Activated CD8-positive, alpha-beta T cell treated with anti-CD3 and anti-CD28 coated beads for 36 hours (primary cell): ENCODE results near the gene EPHB4. TPM values are rescaled to one million over a fixed set of nuclear protein-coding genes. Genes with fewer than 3 reads are reported as not detected.
"Not testable (repeated sequence)": the region's sequence is repeated elsewhere in the genome, so short reads cannot be mapped to it uniquely, and the experiment has no call there.

ENCODE experiments used
- ATAC-seq: fragments of 200-7000 bp; cut with Tn5 transposase; one replicate; pipeline ENCODE4 v1.10.0; 2021; ENCODE audit warnings: mild to moderate bottlenecking, moderate library complexity
- CTCF ChIA-PET: fragments of 350-600 bp; sonication (Branson Sonifier 250); formaldehyde crosslinking; loops from one replicate; lab custom pipeline; 2021; ENCODE audit warnings: antibody characterized with exemption; lab: Charles Lee
- POLR2A ChIA-PET: fragments of 350-600 bp; sonication (Branson Sonifier 250); formaldehyde crosslinking; loops from one replicate; lab custom pipeline; 2021; ENCODE audit warnings: antibody characterized with exemption; lab: Charles Lee
- DNase-seq: peaks from one replicate; pipeline ENCODE4 v3.0.0-alpha.2; 2020
- H3K27ac Mint-ChIP-seq: one replicate; pipeline ENCODE4 v1.8.0; 2021; ENCODE audit warnings: mild to moderate bottlenecking, mixed read lengths
- H3K27me3 Mint-ChIP-seq: one replicate; pipeline ENCODE4 v1.8.0; 2021; ENCODE audit warnings: mixed read lengths
- H3K36me3 Mint-ChIP-seq: one replicate; pipeline ENCODE4 v1.8.0; 2021; ENCODE audit warnings: low read depth, mixed read lengths
- H3K4me1 Mint-ChIP-seq: one replicate; pipeline ENCODE4 v1.8.0; 2021; ENCODE audit warnings: low read depth, mixed read lengths
- H3K4me3 Mint-ChIP-seq: one replicate; pipeline ENCODE4 v1.8.0; 2021; ENCODE audit warnings: mild to moderate bottlenecking, moderate library complexity, mixed read lengths
- H3K9me3 Mint-ChIP-seq: one replicate; pipeline ENCODE4 v1.8.0; 2021; ENCODE audit warnings: mixed read lengths
- intact Hi-C: fragments of 100-400 bp; cut with micrococcal nuclease; formaldehyde crosslinking; loops from one replicate; pipeline ENCODE4 v1.10.0; 2022
- total RNA-seq, 2 experiments: library from RNA; stranded (reverse); gene quantifications; one replicate each; pipeline ENCODE4 v1.2.3, GENCODE V29; 2021
- TF ChIP-seq, protein P1 (sequence below): fragments of 200-600 bp; IDR thresholded peaks from one replicate; pipeline ENCODE4 v1.8.0; 2022; ENCODE audit warnings: antibody characterized with exemption, mild to moderate bottlenecking

Gene EPHB4
- total RNA-seq, 2 experiments from 2014 or later: 4.8 to 5.8 TPM

- peaks cover 9% of the 10 kb centered on the region for H3K4me1 Mint-ChIP-seq
- intact Hi-C loops: no loop called here
- H3K9me3 Mint-ChIP-seq: no peaks in the 10 kb centered on the region
- CTCF ChIA-PET: interaction anchor here (1.7 kb wide), 1 partner anchor 23 kb away, joined by 7 read pairs; no protein-coding TSS in a partner anchor
- ATAC-seq (no peak), DNase-seq (no peak)
- POLR2A ChIA-PET: no interaction called here
- no peak overlapping the region for H3K27ac Mint-ChIP-seq
- H3K27me3 Mint-ChIP-seq: peaks cover 21% of the 10 kb centered on the region
- H3K36me3 Mint-ChIP-seq: no peaks in the 10 kb centered on the region
- TF ChIP-seq, protein P1, sequence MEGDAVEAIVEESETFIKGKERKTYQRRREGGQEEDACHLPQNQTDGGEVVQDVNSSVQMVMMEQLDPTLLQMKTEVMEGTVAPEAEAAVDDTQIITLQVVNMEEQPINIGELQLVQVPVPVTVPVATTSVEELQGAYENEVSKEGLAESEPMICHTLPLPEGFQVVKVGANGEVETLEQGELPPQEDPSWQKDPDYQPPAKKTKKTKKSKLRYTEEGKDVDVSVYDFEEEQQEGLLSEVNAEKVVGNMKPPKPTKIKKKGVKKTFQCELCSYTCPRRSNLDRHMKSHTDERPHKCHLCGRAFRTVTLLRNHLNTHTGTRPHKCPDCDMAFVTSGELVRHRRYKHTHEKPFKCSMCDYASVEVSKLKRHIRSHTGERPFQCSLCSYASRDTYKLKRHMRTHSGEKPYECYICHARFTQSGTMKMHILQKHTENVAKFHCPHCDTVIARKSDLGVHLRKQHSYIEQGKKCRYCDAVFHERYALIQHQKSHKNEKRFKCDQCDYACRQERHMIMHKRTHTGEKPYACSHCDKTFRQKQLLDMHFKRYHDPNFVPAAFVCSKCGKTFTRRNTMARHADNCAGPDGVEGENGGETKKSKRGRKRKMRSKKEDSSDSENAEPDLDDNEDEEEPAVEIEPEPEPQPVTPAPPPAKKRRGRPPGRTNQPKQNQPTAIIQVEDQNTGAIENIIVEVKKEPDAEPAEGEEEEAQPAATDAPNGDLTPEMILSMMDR: no peak
- H3K4me3 Mint-ChIP-seq: no peak overlapping the region
Measured at GRCh38 chr7:100822236-100823139, 4.8 kb downstream of the EPHB4 start.

DNA sequence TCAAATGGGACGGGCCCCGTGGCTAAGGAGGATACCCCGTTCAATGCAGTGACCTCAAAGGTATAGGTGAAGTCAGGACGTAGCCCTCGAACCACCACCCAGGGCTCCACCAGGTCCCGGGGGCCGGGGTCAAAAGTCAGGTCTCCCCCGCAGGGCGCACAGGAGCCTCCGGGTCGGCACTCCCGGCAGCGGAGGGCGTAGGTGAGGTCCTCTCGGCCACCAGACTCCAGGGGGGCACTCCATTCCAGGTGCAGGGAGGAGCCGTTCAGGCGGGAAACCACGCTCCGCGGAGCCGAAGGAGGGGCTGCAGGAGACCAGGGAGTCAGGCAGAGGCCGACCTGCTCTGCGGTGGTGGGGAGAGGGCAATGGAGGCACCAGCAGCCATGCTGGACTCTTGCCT is 7.7 kb downstream of the EPHB4 start:
- POLR2A ChIA-PET: no interaction called here
- no peak for DNase-seq
- ATAC-seq: no peak
- H3K27me3 Mint-ChIP-seq: peaks cover 1% of the 10 kb centered on the region
- no peaks in the 10 kb centered on the region for H3K4me1 Mint-ChIP-seq
- no peaks in the 10 kb centered on the region for H3K36me3 Mint-ChIP-seq
- intact Hi-C loops: no loop called here
- TF ChIP-seq, protein P1: no peak
- no peak overlapping the region for H3K4me3 Mint-ChIP-seq
- CTCF ChIA-PET: no interaction called here
- no peak overlapping the region for H3K27ac Mint-ChIP-seq
- H3K9me3 Mint-ChIP-seq: no peaks in the 10 kb centered on the region

- TF ChIP-seq, protein P1: no peak
- Mint-ChIP-seq H3K27me3 (no peaks in the 10 kb centered on the region), H3K36me3 (no peaks in the 10 kb centered on the region), H3K27ac (no peak overlapping the region), H3K4me3 (no peak overlapping the region), H3K9me3 (no peaks in the 10 kb centered on the region), H3K4me1 (no peaks in the 10 kb centered on the region)
- DNase-seq: no peak
- POLR2A ChIA-PET: no interaction called here
- ATAC-seq: no peak
- intact Hi-C loops: no loop called here
- CTCF ChIA-PET: no interaction called here
Measured at GRCh38 chr7:100818825-100819224, 8.5 kb downstream of the EPHB4 start.

DNA sequence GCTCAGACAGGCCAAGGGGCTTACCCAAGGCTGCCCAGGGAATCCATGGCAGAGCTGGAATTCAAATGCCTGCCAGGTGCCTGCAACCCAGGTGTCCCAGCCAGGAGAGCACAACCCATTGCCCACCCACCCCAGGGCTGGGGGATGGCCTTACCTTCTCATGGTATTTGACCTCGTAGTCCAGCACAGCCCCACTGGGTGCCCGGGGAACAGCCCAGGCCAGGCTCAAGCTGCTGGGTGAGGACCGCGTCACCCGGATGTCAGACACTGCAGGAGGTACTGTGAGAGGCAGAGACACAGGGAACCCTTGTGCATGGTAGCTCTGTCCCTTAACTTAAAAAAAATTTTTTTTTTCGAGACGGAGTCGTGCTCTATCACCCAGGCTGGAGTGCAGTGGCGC is 9.0 kb downstream of the EPHB4 start:
- POLR2A ChIA-PET: no interaction called here
- DNase-seq: no peak
- ATAC-seq: no peak
- Mint-ChIP-seq H3K4me1 (no peaks in the 10 kb centered on the region), H3K27ac (no peak overlapping the region), H3K27me3 (no peaks in the 10 kb centered on the region), H3K36me3 (no peaks in the 10 kb centered on the region), H3K9me3 (no peaks in the 10 kb centered on the region), H3K4me3 (no peak overlapping the region)
- intact Hi-C loops: no loop called here
- CTCF ChIA-PET: no interaction called here
- TF ChIP-seq, protein P1: no peak

DNA sequence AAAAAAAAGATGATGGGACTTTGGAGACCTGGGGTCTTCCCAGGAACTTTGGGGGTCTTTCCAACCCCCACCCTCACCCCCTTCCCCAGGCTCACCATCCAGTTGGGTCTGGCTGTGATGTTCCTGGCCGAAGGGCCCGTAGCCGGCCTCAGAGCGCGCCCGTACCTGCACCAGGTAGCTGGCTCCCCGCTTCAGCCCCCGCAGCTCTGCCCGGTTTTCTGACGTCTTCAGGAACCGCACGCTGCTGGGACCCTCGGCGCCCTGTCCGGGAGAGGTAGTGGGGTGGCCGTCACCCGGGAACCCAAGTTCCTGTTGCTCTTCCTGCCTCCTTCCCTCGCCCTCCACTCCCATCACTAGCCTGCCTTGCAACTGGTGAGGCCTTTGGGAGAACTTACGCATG is 10.2 kb downstream of the EPHB4 start:
- intact Hi-C loops: no loop called here
- TF ChIP-seq, protein P1: no peak
- no peaks in the 10 kb centered on the region for H3K9me3 Mint-ChIP-seq
- H3K36me3 Mint-ChIP-seq: no peaks in the 10 kb centered on the region
- CTCF ChIA-PET: interaction anchor here (1.0 to 1.3 kb wide), 2 partner anchors 16 to 112 kb away, joined by 3 to 6 read pairs; no protein-coding TSS in a partner anchor
- no peak overlapping the region for H3K27ac Mint-ChIP-seq
- POLR2A ChIA-PET: interaction anchor here (0.9 kb wide), 1 partner anchor 10 kb away, joined by 3 read pairs; no protein-coding TSS in a partner anchor
- H3K4me1 Mint-ChIP-seq: no peaks in the 10 kb centered on the region
- ATAC-seq: no peak
- DNase-seq: no peak
- H3K4me3 Mint-ChIP-seq: no peak overlapping the region
- no peaks in the 10 kb centered on the region for H3K27me3 Mint-ChIP-seq

DNA sequence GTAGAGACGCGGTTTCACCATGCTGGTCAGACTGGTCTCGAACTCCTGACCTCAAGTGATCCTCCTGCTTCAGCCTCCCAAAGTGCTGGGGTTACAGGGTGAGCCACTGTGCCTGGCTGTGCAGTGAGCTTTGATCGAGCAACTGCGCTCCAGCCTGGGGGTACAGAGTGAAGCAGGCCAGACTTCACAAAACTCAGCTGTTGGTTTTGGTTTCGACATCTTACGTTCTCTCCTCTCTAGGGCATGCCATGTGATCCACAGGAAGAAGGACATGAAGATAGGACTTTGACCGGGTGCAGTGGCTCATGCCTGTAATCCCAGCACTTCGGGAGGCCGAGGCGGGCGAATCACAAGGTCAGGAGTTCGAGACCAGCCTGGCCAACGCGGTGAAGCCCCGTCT is 10.8 kb downstream of the EPHB4 start:
- H3K27me3 Mint-ChIP-seq, H3K9me3 Mint-ChIP-seq, DNase-seq, H3K4me3 Mint-ChIP-seq, intact Hi-C loops, H3K27ac Mint-ChIP-seq, H3K36me3 Mint-ChIP-seq, ATAC-seq, H3K4me1 Mint-ChIP-seq: not testable (repeated sequence)
- ChIA-PET POLR2A (interaction anchor here (0.6 to 0.9 kb wide), 2 partner anchors 10 to 16 kb away, joined by 3 read pairs; no protein-coding TSS in a partner anchor), CTCF (interaction anchor here (0.7 to 1.3 kb wide), 4 partner anchors 9 to 176 kb away, joined by 3 to 6 read pairs (median 4); no protein-coding TSS in a partner anchor)
